ENCODE results near the gene PPP2R3B.

GRCh38 chrX:334331-334891 lies 52.3 kb downstream of the PPP2R3B start:
- TF ChIP-seq FOXK1 (CRISPR knock-in tag; IDR thresholded peaks at IDR 0.05), result no peak
- no peak for TF ChIP-seq ATF3 (CRISPR knock-in tag; conservative IDR thresholded peaks at IDR 0.05)
- TF ChIP-seq CTCF (IDR thresholded peaks at IDR 0.05), result no peak
- no peak for TF ChIP-seq MAX (CRISPR knock-in tag; IDR thresholded peaks at IDR 0.05)
- TF ChIP-seq SP1 (CRISPR knock-in tag; conservative IDR thresholded peaks at IDR 0.05), result no peak
- no peak for TF ChIP-seq ZNF281 (CRISPR knock-in tag; IDR thresholded peaks at IDR 0.05)
- no peak for TF ChIP-seq E2F4 (CRISPR knock-in tag; IDR thresholded peaks at IDR 0.05; ENCODE audit: borderline replicate concordance, low read depth)
- TF ChIP-seq NR1H2 (CRISPR knock-in tag; IDR thresholded peaks at IDR 0.05), result no peak
